Upper lobe of left lung (tissue), 6 donors: ENCODE measurements around the gene PEX14. TPM values are rescaled to one million over a fixed set of nuclear protein-coding genes. Genes with fewer than 3 reads are reported as not detected.

Experiments
- ATAC-seq, 2 donors: fragments of 200-7000 bp; cut with Tn5 transposase; one replicate each; pipeline ENCODE4 v1.9.1; 2022; ENCODE audit warnings: mild to moderate bottlenecking in 2 of 2, moderate library complexity in 2 of 2; ENCODE audit not compliant: low FRiP score in 2 of 2
- DNase-seq, 2 donors: peaks; one replicate each; pipeline ENCODE4 v3.0.0-alpha.2; 2019 to 2020
- H3K27ac ChIP-seq, 4 donors: fragments of 200-600 bp; sonication (generic); one replicate each; pipeline ENCODE4 v1.5.1; 2016 to 2019
- H3K27me3 ChIP-seq, 4 donors: fragments of 200-600 bp; sonication (generic); one replicate each; pipeline ENCODE4 v1.5.1; 2017 to 2019
- H3K36me3 ChIP-seq, 4 donors: fragments of 200-600 bp; sonication (generic); one replicate each; pipeline ENCODE4 v1.5.1; 2016 to 2019
- H3K4me1 ChIP-seq, 4 donors: fragments of 200-600 bp; sonication (generic); one replicate each; pipeline ENCODE4 v1.5.1; 2018 to 2019
- H3K4me3 ChIP-seq, 4 donors: fragments of 200-600 bp; sonication (generic); one replicate each; pipeline ENCODE4 v1.5.1; 2017 to 2019; ENCODE audit warnings: mild to moderate bottlenecking in 2 of 4, moderate library complexity in 1 of 4
- H3K9me3 ChIP-seq, 4 donors: fragments of 200-600 bp; sonication (generic); one replicate each; pipeline ENCODE4 v1.5.1; 2018 to 2019
- EP300 ChIP-seq, 4 donors: sonication (generic); formaldehyde crosslinking; IDR thresholded peaks; one replicate each; pipeline ENCODE4 v1.5.1; 2017; ENCODE audit warnings: antibody characterized with exemption in 4 of 4, control low read depth in 2 of 4
- POLR2A ChIP-seq, 4 donors: fragments of 450-650 bp; IDR thresholded peaks; one replicate each; pipeline ENCODE4 v1.5.1; 2016 to 2017; ENCODE audit warnings: antibody characterized with exemption in 4 of 4, mild to moderate bottlenecking in 2 of 4
- POLR2AphosphoS5 ChIP-seq, 2 donors: sonication (generic); formaldehyde crosslinking; IDR thresholded peaks; one replicate each; pipeline ENCODE4 v1.5.1; 2017; ENCODE audit warnings: antibody characterized with exemption in 2 of 2
- WGBS, 2 donors: methylation state at CpG; one replicate each; pipeline ENCODE4 v1.1.5; 2017 to 2018; 5-methylcytosine and 5-hydroxymethylcytosine counted together
- total RNA-seq, 6 donors: library from RNA; depleted of rRNA in 4 of 6; stranded (reverse); fragments of >200 nt in 4 of 6; gene quantifications; one replicate each; pipeline versions ENCODE4 v1.1.0 to v1.2.1, GENCODE V29; 2016 to 2021
- TF ChIP-seq, protein P1 (sequence below), 6 experiments: fragments of 450-650 bp in 4 of 6; fragments of 200-600 bp in 2 of 6; sonication (generic) in 2 of 6; IDR thresholded peaks; one replicate each; pipeline ENCODE4 v1.5.1; 2016 to 2019; ENCODE audit warnings: antibody characterized with exemption in 6 of 6
- donor health status: DM: no; HTN: no; CAD: no; lungs with moderate emphysema.
- donor health status: DM: no; HTN: yes; CAD: no; lungs with severe emphysema.

Gene PEX14
- total RNA-seq, 6 donors from 2014 or later: 21.2 to 43.0 (median 29.9) TPM

DNA sequence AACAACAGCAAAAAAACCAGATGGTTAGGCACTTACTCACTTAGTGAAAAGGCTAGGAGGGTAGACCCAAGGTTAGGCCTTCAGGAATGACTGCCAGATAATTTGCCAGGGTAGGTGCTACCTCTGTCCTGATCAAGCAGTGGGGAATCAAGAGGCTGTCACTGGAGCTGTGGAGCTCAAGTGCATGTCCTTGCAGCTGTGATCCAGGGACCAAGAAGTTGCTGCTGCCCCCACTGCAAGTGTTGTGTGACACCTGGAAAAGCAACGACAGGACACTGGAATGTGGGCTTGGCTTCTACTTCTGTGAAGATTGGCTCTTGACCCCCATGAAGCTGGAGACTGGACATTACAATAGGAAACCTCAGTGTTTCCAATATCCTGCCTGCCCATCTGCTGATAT, 72.1 kb downstream of the PEX14 start:
- no peaks in the 10 kb centered on the region for H3K4me1 ChIP-seq
- 43% methylated on average over 1 of the region's 1 CpG; no CpG with 5 or more reads in 1 of the 2 donors for WGBS, 2 donors
- ATAC-seq (no peak), DNase-seq (no peak)
- no peaks in the 10 kb centered on the region for H3K36me3 ChIP-seq
- H3K4me3 ChIP-seq: no peak overlapping the region
- TF ChIP-seq POLR2A (IDR thresholded peaks at IDR 0.05) (no peak), EP300 (IDR thresholded peaks at IDR 0.05) (no peak), POLR2AphosphoS5 (IDR thresholded peaks at IDR 0.05) (no peak)
- TF ChIP-seq, protein P1, sequence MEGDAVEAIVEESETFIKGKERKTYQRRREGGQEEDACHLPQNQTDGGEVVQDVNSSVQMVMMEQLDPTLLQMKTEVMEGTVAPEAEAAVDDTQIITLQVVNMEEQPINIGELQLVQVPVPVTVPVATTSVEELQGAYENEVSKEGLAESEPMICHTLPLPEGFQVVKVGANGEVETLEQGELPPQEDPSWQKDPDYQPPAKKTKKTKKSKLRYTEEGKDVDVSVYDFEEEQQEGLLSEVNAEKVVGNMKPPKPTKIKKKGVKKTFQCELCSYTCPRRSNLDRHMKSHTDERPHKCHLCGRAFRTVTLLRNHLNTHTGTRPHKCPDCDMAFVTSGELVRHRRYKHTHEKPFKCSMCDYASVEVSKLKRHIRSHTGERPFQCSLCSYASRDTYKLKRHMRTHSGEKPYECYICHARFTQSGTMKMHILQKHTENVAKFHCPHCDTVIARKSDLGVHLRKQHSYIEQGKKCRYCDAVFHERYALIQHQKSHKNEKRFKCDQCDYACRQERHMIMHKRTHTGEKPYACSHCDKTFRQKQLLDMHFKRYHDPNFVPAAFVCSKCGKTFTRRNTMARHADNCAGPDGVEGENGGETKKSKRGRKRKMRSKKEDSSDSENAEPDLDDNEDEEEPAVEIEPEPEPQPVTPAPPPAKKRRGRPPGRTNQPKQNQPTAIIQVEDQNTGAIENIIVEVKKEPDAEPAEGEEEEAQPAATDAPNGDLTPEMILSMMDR (IDR thresholded peaks at IDR 0.05): no peak
- H3K27me3 ChIP-seq: no peaks in the 10 kb centered on the region
- H3K9me3 ChIP-seq: no peaks in the 10 kb centered on the region
- no peak overlapping the region for H3K27ac ChIP-seq

DNA sequence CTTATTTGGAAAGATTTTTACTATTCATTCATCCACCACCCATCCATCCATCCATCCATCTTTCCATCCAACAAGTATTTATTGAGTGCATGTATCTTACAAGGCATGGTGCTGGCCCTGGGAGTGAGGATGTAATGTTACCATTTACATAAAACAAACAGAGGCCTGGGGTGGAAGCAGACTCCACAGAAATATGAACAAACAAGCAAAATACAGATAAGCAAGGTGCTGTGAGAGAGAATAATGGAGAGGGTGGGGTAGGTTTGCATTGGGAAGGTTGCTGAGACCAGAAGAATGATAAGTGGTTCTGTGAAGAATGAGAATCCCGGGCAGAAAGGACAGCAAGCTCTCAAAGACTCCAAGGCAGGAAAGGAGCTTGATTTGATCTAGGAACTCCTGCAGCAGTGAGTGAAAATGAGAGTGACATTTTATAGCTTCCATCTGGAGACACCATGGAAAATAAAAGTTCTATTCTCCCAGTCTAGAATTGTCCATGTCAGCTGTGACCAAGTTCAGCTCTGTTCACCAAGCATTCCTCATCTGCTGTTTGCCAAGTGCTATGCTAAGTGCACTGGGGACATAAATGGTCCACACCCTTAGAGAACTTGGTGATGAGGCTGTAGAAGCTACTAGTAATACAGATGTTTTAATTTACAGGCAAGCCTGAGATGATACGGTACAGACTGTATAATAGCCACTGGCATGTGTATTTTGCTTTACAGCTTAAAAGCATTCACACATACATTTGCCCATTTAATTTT, 75.3 kb downstream of the PEX14 start:
- Histone ChIP-seq H3K4me1 (no peaks in the 10 kb centered on the region), H3K27ac (no peak overlapping the region), H3K4me3 (no peak overlapping the region), H3K36me3 (no peaks in the 10 kb centered on the region), H3K9me3 (no peaks in the 10 kb centered on the region), H3K27me3 (no peaks in the 10 kb centered on the region)
- no peak for DNase-seq
- WGBS, 2 donors: 64 to 69% methylated on average over 2 of the region's 2 CpGs
- peak in 1 of 2 donors; percentile 57 for ATAC-seq
- TF ChIP-seq, protein P1 (IDR thresholded peaks at IDR 0.05): no peak
- TF ChIP-seq EP300 (IDR thresholded peaks at IDR 0.05): no peak
- no peak for TF ChIP-seq POLR2A (IDR thresholded peaks at IDR 0.05)
- no peak for TF ChIP-seq POLR2AphosphoS5 (IDR thresholded peaks at IDR 0.05)

DNA sequence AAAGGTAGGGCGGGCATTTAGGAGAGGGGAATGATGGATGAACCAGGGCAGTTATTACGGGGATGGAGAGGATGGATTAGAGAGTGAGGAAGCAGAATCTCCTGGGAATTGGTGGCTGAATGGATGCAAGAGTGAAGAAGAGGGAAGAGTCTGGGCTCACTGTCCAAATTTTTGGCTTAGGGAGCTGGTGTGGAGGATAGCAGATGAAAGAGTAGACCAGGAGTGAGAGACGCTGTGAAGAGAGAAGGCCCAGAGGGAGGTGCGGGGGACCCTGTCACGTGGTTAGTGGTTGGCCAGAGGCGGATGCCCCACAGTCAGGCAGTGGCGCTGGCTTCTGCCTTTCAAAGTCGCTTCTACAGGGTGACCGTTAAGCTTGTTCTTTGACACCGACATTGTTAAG, 78.4 kb downstream of the PEX14 start:
- Histone ChIP-seq H3K4me1 (no peaks in the 10 kb centered on the region), H3K4me3 (no peak overlapping the region), H3K27ac (no peak overlapping the region), H3K9me3 (no peaks in the 10 kb centered on the region), H3K27me3 (no peaks in the 10 kb centered on the region), H3K36me3 (no peaks in the 10 kb centered on the region)
- WGBS, 2 donors: 83 to 85% methylated on average over 10 of the region's 10 CpGs
- DNase-seq (no peak), ATAC-seq (no peak)
- TF ChIP-seq POLR2A (IDR thresholded peaks at IDR 0.05) (no peak), POLR2AphosphoS5 (IDR thresholded peaks at IDR 0.05) (no peak), EP300 (IDR thresholded peaks at IDR 0.05) (no peak)
- TF ChIP-seq, protein P1 (IDR thresholded peaks at IDR 0.05): no peak

DNA sequence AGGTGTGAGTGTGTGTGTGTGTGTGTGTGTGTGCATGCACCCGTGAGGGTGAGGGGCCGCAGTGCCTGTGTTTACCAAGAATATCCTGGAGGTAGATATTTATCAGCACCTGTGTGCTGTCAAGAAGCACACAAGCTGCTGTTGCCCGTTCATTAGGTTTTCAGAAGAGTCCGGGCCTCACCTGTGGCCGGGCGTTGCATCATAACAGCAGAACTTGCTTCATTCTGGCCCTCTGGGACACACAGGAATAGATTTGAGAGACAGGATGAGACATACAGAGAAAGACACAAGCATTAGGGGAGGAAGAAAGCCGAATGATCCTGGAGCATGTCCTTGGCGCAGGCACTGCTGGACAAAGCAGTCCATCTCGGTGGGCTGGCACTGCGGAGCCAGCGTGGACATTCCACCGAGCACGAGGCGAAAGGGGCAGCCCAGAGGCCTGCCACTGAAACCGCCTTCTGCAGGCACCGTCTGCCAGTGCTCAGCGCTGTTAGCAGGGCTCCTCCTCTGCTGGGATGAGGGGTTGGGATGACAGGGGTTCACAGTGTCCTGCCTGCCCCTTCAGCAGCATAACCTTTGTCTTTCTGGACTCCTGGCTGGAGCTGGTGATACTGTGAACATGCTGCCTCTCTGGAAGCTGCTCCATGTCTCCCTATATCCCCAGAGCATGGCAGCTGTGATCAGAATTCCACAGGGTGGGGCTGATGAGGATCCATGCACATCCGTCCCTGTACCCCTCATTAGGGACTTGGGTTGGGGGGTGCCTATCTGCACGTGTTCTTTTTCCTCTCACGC, 81.1 kb downstream of the PEX14 start:
- H3K4me3 ChIP-seq: no peak overlapping the region
- no peak for TF ChIP-seq POLR2AphosphoS5 (IDR thresholded peaks at IDR 0.05)
- no peak for TF ChIP-seq EP300 (IDR thresholded peaks at IDR 0.05)
- TF ChIP-seq POLR2A (IDR thresholded peaks at IDR 0.05): no peak
- TF ChIP-seq, protein P1 (IDR thresholded peaks at IDR 0.05): no peak
- DNase-seq (peak in 1 of 2 donors; percentile 64), ATAC-seq (peak in 1 of 2 donors; percentile 23)
- no peaks in the 10 kb centered on the region for H3K36me3 ChIP-seq
- H3K9me3 ChIP-seq: no peaks in the 10 kb centered on the region
- no peaks in the 10 kb centered on the region for H3K4me1 ChIP-seq
- no peaks in the 10 kb centered on the region for H3K27me3 ChIP-seq
- 81% methylated on average over 11 to 20 of the region's 20 CpGs for WGBS, 2 donors
- no peak overlapping the region for H3K27ac ChIP-seq
